EH (cell line): Measurements from ENCODE around the gene DMAC2.
"Not testable (repeated sequence)": the region's sequence is repeated elsewhere in the genome, so short reads cannot be mapped to it uniquely, and the experiment has no call there.

ENCODE experiments used
- DNase-seq: peaks from one replicate; pipeline ENCODE4 v3.0.0-alpha.2; 2015; ENCODE audit warnings: low read depth

DMAC2 gene

GRCh38 chr19:41439441-41440222 lies at the start of gene DMAC2:
DMAC2 (minus strand) TSS chr19:41439912; CDS start chr19:41439899, 13 bp downstream.
- peak; percentile 99 for DNase-seq

GRCh38 chr19:41486953-41487352 lies 47.2 kb upstream of the DMAC2 start:
- DNase-seq: not testable (repeated sequence)

GRCh38 chr19:41484822-41485221 lies 45.1 kb upstream of the DMAC2 start:
- no peak for DNase-seq

GRCh38 chr19:41480336-41480735 lies 40.6 kb upstream of the DMAC2 start:
- no peak for DNase-seq

GRCh38 chr19:41479757-41480191 lies 40.1 kb upstream of the DMAC2 start:
- DNase-seq: no peak

GRCh38 chr19:41478875-41479756 lies 39.4 kb upstream of the DMAC2 start:
- DNase-seq: no peak

- no peak for DNase-seq
Measured at GRCh38 chr19:41478171-41478570, 38.5 kb upstream of the DMAC2 start.

GRCh38 chr19:41476583-41476982 lies 36.9 kb upstream of the DMAC2 start:
- DNase-seq: no peak

- not testable (repeated sequence) for DNase-seq
Measured at GRCh38 chr19:41463257-41464256, 23.8 kb upstream of the DMAC2 start.

GRCh38 chr19:41462497-41462896 lies 22.8 kb upstream of the DMAC2 start:
- DNase-seq: no peak

GRCh38 chr19:41457241-41457640 lies 17.5 kb upstream of the DMAC2 start:
- no peak for DNase-seq

- peak; percentile 70 for DNase-seq
Measured at GRCh38 chr19:41456342-41456918, 16.7 kb upstream of the DMAC2 start.

GRCh38 chr19:41455936-41456335 lies 16.2 kb upstream of the DMAC2 start:
- DNase-seq: peak; percentile 39

GRCh38 chr19:41452584-41453275 lies 13.0 kb upstream of the DMAC2 start:
- DNase-seq: no peak

GRCh38 chr19:41449865-41450178 lies 10.1 kb upstream of the DMAC2 start:
- no peak for DNase-seq

- DNase-seq: peak; percentile 76
Measured at GRCh38 chr19:41449079-41449864, 9.6 kb upstream of the DMAC2 start.

- DNase-seq: no peak
Measured at GRCh38 chr19:41447732-41448332, 8.1 kb upstream of the DMAC2 start.

GRCh38 chr19:41445575-41445974 lies 5.9 kb upstream of the DMAC2 start:
- DNase-seq: no peak

GRCh38 chr19:41443813-41444455 lies 4.2 kb upstream of the DMAC2 start:
- DNase-seq: no peak
